BE2C (cell line): ENCODE results near the gene TRDMT1.

Experiments
- DNase-seq: peaks from one replicate; pipeline ENCODE4 v3.0.0-alpha.2; 2020
- H3K27me3 ChIP-seq: fragments of 250-450 bp; sonication (Bioruptor Pico); 2 replicates; pipeline ENCODE4 v1.5.1; 2020; ENCODE audit warnings: mild to moderate bottlenecking
- H3K36me3 ChIP-seq: fragments of 250-450 bp; sonication (Bioruptor Pico); 2 replicates; pipeline ENCODE4 v1.5.1; 2020; ENCODE audit warnings: mild to moderate bottlenecking
- H3K4me1 ChIP-seq: fragments of 250-450 bp; sonication (Bioruptor Pico); 2 replicates; pipeline ENCODE4 v1.5.1; 2020
- H3K4me3 ChIP-seq: 2 replicates; pipeline ENCODE4 v1.5.1; 2011; ENCODE audit warnings: low read depth, low read length
- H3K9me3 ChIP-seq: fragments of 250-450 bp; sonication (Bioruptor Pico); 2 replicates; pipeline ENCODE4 v1.5.1; 2020
- TF ChIP-seq, protein P1 (sequence below): IDR thresholded peaks from 2 replicates; pipeline ENCODE4 v1.5.1; 2012; ENCODE audit warnings: mild to moderate bottlenecking, low read depth, low read length

The TRDMT1 gene

DNA sequence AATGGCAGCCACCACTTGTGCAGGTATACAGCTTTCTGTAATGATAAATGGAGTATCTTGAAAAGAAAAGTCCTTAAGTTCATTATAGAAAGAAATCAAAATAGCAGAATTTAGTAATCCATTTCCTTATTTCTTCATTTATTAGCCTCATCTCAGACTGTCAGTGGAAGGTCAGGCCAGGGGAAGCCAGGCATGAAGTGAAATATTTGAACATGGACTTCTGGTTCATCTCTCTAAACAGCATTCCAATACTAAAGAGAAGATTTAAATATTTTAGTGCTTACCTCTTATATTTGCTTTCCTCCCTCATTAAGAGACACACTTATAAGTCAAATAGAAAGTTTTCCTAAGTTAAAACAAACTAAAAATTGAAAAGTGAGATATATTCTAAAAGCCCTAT is 26.8 kb downstream of the TRDMT1 start:
- Histone ChIP-seq H3K4me1 (no peaks in the 10 kb centered on the region), H3K4me3 (no peak overlapping the region), H3K27me3 (no peaks in the 10 kb centered on the region), H3K9me3 (no peaks in the 10 kb centered on the region), H3K36me3 (no peaks in the 10 kb centered on the region)
- TF ChIP-seq, protein P1, sequence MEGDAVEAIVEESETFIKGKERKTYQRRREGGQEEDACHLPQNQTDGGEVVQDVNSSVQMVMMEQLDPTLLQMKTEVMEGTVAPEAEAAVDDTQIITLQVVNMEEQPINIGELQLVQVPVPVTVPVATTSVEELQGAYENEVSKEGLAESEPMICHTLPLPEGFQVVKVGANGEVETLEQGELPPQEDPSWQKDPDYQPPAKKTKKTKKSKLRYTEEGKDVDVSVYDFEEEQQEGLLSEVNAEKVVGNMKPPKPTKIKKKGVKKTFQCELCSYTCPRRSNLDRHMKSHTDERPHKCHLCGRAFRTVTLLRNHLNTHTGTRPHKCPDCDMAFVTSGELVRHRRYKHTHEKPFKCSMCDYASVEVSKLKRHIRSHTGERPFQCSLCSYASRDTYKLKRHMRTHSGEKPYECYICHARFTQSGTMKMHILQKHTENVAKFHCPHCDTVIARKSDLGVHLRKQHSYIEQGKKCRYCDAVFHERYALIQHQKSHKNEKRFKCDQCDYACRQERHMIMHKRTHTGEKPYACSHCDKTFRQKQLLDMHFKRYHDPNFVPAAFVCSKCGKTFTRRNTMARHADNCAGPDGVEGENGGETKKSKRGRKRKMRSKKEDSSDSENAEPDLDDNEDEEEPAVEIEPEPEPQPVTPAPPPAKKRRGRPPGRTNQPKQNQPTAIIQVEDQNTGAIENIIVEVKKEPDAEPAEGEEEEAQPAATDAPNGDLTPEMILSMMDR, result no peak
- no peak for DNase-seq

DNA sequence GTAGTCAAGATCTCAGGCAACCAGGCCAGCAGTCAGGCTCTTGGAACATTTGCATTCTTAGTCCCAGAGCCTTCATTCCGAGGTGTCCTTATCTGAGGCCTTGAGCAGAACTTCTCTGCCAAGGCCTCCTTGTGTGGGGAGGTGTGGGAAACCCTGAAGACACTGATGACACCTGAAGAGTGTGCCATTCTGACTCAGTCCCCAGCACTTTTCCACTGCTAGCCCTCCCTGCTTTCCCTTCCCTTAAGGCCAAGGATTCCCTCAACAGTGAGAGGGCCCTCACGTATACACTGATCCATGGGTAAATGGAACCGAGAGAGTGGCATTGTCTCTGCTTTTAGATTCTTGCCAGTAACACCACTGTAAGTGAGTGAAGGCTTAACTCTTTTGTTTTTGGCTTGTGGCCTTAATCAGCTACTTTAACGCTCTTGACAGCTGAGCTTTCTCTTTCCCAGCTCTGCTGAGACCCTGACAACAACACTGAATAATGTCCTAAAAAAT is 30.3 kb downstream of the TRDMT1 start:
- H3K36me3 ChIP-seq, result no peaks in the 10 kb centered on the region
- no peaks in the 10 kb centered on the region for H3K9me3 ChIP-seq
- H3K27me3 ChIP-seq, result no peaks in the 10 kb centered on the region
- TF ChIP-seq, protein P1, result no peak
- H3K4me1 ChIP-seq, result no peaks in the 10 kb centered on the region
- H3K4me3 ChIP-seq, result no peak overlapping the region
- DNase-seq, result no peak

DNA sequence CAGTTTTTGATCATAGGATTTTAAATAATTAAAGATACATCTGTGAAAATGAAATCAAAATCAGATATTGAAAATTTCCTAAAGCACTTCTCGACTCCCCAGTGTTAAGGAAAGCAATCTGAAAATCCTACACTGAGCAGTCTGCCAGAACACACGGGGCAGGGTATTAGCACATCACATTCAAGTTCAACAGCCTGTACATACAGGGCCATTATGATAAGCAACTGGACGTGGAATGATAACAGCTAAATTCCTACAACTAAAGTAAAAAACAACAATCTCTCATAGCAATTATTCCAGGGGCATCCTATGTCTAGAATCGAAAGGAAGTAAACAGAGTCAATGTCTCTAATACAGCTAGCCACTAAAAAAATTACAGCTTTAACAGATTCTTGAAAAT is 31.7 kb downstream of the TRDMT1 start:
- Histone ChIP-seq H3K9me3 (no peaks in the 10 kb centered on the region), H3K27me3 (no peaks in the 10 kb centered on the region), H3K4me3 (no peak overlapping the region), H3K36me3 (no peaks in the 10 kb centered on the region), H3K4me1 (no peaks in the 10 kb centered on the region)
- no peak for DNase-seq
- TF ChIP-seq, protein P1, result no peak

DNA sequence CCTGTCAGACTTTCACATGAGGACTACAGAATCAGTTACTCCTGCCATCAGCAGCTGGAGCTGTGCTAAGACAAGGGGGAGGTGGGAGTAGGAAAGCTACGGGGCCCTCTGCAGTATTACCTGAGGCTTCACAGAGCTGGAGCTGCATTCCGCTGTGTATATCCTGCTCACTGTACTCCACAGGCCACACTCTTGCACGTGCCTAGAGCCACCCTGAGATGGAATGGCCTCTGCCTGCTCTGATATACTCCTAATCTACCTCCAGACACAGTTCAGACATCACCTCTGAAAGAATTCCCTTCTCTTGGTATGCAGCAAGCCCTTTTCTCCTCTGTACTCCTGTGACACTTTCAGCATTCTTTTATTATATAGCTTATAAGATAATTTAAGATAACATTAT is 34.8 kb downstream of the TRDMT1 start:
- no peak for DNase-seq

DNA sequence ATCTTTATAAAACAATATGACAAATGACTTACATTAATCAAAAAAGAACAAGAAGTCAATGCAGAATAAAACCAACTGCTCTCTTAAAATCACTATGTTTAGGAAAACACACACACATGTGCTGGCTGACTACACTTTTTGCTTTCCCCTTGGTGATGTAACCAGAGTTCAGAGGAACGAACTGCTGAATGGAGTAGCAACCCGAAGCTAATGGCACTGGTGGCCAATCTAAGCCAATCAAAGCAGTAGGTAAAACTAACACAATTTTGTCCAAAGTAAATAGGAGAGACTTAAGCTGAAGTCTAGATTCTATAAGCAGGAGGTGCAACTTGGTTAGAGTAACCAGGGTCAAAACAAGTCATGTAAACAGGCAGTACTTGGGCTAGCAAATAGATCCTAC is 38.6 kb downstream of the TRDMT1 start:
- H3K27me3 ChIP-seq, result no peaks in the 10 kb centered on the region
- no peak for DNase-seq
- TF ChIP-seq, protein P1, result no peak
- no peaks in the 10 kb centered on the region for H3K36me3 ChIP-seq
- H3K9me3 ChIP-seq, result no peaks in the 10 kb centered on the region
- H3K4me3 ChIP-seq, result no peak overlapping the region
- no peaks in the 10 kb centered on the region for H3K4me1 ChIP-seq

More for the DNA sequence above, 34.8 kb downstream of the TRDMT1 start:
- Histone ChIP-seq H3K9me3 (no peaks in the 10 kb centered on the region), H3K4me3 (no peak overlapping the region), H3K4me1 (no peaks in the 10 kb centered on the region), H3K27me3 (no peaks in the 10 kb centered on the region), H3K36me3 (no peaks in the 10 kb centered on the region)
- TF ChIP-seq, protein P1, result no peak

DNA sequence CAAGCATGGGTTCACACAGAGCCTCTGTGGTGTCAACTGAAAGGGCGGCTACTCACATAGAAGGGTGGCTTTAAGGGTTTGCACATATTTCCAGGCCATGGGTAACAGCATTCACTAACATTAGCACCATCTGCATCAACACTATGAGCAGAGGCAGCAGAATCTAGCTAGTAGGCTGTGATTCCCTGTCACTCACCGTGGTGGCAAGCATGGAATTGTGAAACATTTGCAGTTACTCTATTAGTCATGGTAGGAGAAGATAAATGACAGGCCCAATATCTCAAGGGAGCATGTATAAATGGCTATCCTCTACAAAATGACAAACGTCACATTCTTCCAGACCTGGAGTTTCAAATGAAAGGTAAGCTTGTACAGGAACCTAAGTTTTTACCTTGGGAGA is 39.7 kb downstream of the TRDMT1 start:
- no peaks in the 10 kb centered on the region for H3K9me3 ChIP-seq
- DNase-seq, result no peak
- TF ChIP-seq, protein P1, result no peak
- H3K27me3 ChIP-seq, result no peaks in the 10 kb centered on the region
- no peaks in the 10 kb centered on the region for H3K36me3 ChIP-seq
- H3K4me3 ChIP-seq, result no peak overlapping the region
- no peaks in the 10 kb centered on the region for H3K4me1 ChIP-seq
